HL-60/S4 treated with phorbol 12-myristate 13-acetate at 8.2 ng/mL for 4 days and 3 days (cell line): ENCODE results near the gene ADAT1.

Experiments
- in situ Hi-C: fragments of 300-500 bp; cut with MboI; formaldehyde crosslinking; loops from 2 replicates; pipeline ENCODE4 v1.15.0; 2022; ENCODE audit warnings: low sequenced_read_pairs

Gene ADAT1, protein sequence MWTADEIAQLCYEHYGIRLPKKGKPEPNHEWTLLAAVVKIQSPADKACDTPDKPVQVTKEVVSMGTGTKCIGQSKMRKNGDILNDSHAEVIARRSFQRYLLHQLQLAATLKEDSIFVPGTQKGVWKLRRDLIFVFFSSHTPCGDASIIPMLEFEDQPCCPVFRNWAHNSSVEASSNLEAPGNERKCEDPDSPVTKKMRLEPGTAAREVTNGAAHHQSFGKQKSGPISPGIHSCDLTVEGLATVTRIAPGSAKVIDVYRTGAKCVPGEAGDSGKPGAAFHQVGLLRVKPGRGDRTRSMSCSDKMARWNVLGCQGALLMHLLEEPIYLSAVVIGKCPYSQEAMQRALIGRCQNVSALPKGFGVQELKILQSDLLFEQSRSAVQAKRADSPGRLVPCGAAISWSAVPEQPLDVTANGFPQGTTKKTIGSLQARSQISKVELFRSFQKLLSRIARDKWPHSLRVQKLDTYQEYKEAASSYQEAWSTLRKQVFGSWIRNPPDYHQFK

DNA sequence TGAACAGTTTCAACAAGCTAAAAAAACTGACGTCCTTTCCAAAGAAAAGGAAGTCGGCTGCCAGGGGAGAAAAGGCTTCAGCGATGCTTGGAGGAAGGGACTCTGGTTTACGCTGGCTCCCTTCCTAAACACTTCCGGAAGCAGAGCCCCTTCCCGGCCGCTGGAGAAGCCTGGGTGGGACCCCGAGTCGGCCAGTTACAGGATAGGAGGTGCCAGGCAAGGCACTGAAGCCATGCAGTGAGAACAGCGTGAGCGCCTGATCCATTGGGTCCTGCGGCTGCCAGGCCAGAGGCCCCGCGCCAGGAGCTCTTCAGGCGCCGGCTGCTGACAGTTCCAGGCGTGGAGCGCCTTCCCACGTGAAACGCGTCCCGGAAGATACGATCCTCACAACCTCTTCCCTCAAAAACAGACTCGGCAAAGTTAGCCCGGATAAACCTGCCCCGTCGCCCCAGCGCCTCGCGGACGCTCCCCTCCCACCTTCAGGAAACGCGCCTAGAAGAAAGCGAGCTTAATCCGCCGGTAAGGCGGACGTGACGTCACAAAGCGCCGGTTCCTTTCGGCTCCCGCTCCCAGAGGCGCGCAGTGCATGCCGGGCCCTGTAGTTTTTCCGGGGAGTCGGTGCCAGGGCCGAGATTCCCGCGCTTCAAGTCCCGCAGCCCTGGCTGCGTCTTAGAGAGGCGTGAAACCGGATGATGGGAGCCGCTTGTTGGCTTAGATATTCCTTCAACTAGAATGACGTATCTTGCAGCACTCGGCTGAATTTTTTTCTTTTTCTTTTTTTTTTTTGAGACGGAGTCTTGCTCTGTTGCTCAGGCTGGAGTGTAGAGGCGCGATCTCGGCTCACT, at the start of gene ADAT1:
TSS of gene ADAT1 (minus strand) at position 521 of the 845 bp plus-strand sequence. CDS start 2,482 bp downstream, outside the sequence.
- in situ Hi-C loops: no loop called here

DNA sequence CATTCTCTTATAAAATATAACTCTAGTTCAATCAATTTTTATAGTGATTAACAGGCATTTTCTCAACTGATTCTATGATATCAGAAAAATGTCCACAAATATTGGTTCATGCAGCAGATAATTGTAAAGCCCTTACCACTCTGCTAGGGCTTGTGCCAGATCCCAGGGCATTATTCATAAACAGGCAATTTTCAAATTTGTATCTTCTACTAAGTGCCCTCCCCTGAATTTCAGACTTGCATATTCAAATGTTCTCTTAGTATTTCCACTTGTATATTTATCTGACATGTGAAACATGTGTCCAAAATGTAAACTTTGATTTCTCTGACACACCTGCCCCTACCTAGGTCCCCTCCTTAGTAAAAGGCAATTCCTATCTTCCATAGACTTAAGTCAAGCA, 44.4 kb upstream of the ADAT1 start:
- in situ Hi-C loops: no loop called here

DNA sequence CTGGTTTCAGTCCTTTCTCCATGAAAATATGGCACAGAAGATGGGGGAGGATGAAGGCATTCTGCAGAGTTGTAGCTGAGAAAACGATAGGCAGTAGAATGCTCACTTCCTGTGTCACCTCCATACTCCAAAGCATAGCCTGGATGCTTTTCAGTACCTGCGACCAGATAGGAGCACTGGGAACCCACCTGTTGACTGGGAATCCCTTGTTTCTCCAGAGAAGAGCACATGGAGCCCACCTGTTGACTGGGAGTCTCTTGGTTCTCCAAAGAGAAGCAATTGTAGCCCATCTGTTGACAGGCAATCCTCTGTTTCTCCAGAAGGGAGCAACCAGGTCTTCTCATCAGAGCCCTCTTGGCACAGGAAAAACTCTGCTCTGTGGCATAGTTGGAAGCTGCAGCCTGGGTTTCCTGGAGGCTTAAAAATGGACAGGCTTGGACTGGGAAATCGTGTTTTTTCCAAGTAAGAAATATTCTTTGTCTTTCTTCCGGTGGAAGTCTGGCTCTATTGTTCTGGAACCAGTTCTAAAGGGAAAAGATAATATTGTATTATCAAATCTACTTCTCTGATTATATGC, 37.7 kb upstream of the ADAT1 start:
- in situ Hi-C loops: no loop called here

DNA sequence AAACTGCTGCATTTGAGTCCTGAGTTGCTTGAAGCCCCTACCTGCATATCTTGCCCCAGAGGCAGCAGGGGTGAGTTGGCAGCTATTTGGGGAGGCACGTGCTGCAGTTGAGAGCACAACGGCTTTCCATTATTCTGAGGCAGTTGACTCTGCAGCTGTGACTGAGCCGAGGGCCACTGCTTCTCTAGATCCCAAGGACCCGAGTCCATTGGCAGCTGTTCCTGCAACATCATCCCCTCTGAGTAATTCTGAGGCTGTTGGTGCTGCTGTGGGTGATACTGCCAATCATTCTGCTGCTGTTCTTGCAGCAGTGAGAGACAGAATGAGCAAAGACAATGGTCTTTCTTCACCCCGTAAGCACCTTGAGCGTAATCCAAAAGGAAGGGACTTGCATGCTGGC, 37.2 kb upstream of the ADAT1 start:
- in situ Hi-C loops: no loop called here

DNA sequence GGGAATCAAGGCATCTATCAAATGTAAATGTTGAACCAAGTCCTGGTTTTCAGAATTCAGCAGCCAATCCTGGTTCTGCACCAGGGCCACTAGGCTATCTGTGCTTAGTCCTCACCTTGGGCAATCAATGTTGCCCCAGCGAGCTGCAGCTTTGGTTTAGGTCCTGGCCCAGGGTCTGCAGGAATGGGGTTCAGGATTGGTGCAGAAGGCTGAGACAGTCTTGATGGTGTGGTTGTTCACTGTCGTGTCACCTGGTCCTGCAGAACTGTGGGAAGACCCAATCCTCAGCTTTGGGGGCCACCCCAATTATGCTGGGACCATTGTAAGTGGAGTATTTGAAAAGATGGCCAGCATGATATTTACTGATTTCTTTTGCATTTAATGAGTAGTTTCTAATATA, 35.1 kb upstream of the ADAT1 start:
- in situ Hi-C loops: no loop called here

DNA sequence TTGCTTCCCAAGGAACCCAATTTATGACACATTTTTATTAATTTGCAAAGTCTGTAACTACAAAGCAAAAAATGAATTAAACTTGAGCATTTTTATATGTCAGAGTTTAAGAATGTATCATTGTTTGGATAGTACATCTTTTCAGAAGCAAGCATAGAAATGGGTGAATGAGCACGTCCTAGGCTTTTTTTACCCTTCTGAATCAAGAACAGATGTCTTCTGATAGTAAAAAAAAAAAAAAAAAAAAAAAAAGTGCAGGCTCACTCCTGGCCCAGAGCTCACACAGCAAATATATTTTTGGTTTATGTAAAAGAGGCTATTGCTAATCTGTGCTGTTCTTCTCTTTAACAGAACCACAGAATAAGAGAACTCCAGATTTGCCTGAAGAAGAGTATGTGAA, 30.8 kb upstream of the ADAT1 start:
- in situ Hi-C loops: no loop called here

DNA sequence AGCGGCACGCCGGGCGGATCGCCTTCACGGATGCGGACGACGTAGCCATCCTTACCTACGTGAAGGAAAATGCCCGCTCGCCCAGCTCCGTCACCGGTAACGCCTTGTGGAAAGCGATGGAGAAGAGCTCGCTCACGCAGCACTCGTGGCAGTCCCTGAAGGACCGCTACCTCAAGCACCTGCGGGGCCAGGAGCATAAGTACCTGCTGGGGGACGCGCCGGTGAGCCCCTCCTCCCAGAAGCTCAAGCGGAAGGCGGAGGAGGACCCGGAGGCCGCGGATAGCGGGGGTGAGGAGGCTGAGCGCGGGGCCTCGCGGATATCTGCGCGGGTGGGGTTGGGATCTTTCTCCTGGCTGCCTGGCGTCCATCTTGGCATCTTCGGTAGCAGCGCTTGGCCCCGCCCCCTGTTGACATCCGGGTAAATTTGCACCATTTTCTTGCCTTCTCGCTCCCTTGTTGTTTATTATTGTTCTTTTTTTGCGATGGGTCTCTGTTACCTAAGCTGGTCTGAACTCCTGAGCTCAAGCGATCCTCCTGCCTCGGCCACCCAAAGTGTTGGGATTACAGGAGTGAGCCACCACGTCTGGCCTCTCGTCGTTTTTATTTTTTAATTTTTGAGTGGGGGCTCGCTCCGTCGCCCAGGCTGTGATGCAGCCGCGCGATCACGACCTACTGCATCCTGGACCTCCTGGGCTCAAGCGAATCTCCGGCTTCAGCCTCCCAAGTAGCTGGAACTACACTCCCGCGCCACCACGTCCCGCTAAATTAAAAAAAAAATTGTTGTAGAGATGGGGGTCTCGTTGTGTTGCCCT, 25.4 kb upstream of the ADAT1 start:
- in situ Hi-C loops: no loop called here

DNA sequence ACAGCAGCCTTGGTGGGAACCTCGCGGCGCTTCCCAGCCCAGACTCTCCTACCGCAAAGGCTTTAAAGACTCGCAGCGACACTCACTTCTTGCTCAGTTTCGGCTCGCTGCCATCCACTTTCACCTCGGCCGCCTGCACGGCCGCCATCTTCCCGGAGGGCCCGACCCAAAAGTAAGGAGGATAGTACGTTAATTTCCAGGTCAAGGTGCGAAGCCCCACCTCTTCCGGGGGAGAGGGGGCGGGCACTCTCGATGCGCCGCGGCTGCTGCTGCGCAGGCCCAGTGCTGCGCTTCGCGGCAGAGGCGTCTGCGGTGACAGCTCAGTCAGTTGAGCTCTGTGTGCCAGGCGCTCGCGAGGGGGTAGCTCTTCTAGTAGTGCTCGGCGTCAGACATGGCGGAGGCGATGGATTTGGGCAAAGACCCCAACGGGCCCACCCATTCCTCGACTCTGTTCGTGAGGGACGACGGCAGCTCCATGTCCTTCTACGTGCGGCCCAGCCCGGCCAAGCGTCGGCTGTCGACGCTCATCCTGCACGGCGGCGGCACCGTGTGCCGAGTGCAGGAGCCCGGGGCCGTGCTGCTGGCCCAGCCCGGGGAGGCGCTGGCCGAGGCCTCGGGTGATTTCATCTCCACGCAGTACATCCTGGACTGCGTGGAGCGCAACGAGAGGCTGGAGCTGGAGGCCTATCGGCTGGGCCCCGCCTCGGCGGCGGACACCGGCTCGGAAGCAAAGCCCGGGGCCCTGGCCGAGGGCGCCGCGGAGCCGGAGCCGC, 24.6 kb upstream of the ADAT1 start, which contains the start of the genes KARS1 and TERF2IP:
TSS of gene KARS1 (minus strand) at position 174 of the 773 bp plus-strand sequence. CDS start at position 148, 26 bp downstream.
TSS of gene TERF2IP (plus strand) at position 282 of the 773 bp plus-strand sequence. CDS start at position 392, 110 bp downstream.
- in situ Hi-C loops: no loop called here

DNA sequence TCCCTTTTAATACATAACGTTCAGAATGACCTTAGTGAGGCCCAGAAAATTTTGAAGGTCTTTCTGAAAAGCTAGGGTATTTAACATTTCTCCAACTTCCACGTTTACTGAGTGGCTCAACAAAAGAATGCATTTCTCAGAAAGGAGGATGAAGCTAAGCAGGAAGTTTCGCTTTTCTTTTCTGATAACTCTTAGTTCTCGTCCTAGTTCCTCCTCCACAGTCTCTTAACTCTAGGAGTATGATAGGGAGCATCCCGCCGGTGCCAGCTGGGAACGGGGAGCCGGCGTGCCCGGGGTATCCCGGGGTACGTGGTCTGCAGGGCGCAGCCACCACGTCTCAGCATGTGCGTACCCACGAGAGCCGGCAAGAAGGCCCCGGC, 24.0 kb upstream of the ADAT1 start:
- in situ Hi-C loops: no loop called here

DNA sequence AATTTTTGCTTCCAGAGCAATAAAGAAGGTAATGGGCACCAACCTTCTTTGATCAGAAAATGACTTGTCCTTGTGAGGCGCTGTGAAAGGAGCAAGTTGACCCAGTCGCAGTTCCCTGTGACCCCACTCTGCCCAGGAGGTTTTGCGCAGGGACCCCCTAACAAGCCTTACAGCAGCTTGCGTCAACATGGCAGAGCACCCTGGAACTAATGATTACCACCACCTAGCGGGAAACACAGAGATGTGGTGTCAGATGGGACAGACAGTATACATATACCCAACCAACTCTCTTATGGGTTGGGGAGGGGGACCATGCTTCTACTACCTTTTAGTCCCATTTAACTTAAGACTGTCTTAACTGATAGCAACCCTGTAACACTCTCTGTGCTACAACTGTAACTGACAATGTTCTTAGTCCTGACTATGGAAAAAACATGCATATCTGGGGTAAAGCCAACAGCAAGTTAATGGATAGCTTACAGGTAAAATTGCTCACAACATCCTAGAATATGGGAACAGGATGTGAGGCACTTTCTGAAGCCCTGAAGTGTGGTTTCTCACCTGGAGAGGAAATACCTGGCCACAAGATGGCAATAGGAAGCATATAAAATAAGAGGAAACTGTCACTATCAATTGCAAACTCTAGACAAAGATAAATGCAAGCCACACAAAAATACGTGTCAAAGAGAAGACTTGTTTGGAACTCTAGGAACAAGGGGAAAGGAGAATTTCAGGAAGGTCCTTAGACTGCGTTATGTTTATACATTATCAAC, 21.3 kb upstream of the ADAT1 start:
- in situ Hi-C loops: no loop called here

DNA sequence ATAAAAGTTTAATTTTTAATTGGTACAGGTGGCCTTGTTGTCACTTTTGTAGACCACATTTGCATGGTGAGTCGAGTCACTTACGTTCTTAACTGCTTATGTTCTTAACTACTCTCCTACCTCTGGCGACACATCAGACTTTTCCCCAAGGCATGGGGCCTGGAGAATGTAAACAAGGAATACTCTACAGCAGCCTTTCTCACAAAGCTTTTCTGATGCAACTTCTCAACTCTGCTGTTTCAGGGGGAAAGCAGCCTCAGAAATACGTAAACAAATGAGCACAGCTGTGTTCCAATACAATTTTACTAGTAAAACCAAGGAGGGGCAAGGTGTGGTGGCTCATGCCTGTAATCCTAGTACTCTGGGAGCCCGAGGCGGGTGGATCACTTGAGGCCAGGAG, 17.5 kb upstream of the ADAT1 start:
- in situ Hi-C loops: no loop called here

DNA sequence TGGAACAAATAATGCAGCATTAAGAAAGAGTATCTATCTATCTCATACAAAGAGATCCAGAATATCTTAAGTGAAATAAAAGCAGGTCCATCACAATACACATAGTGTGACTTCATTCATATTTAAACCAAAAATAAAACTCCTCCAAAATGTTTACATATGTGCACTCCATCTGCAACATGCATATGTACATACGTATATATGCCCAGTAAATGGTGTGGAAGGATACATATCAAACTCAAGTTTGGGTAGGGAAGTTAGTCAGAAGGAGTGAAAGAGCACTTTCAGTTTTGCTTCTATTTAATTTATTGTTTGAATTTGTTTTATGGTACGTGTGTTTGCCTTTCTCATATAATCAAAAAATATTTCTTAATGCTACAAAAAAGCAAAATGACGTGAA, 12.0 kb upstream of the ADAT1 start:
- in situ Hi-C loops: no loop called here

DNA sequence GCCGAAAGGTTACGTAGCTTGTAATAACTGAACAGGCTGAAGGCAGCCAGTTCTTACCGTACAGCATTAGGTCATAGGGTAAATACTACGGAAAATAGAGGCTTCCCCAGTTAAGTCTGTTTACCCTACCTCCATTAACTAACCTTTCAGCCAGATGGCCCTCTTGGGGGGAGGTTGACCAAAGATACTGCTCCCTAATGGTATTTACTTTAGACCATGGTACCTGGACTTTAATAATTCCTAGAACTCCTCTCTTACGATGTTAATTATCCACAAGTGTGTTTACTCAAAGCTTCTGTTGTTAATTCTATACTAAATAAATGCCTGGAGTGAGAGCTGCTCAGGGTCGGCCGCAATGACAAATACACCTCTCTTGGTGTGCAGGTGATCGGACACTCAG, 9.8 kb upstream of the ADAT1 start:
- in situ Hi-C loops: no loop called here

DNA sequence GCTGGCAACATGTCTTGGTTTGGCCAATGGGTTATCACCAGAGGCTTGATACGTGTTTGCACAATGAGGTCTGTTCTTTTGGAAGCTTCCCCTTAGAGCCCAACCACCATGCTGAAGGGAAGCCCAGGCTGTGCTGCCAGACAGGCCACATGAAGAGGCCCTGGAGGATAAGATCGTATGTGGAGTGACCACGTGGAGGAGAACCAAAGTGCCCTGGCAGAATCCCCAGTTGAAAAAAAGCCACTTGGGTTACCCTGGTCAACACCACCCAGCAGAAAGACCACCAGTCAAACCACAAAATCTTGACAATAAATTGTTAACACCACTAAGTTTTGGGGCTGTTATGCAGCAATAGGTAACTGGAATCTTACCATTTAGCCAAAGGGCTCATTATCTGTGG, 7.0 kb upstream of the ADAT1 start:
- in situ Hi-C loops: no loop called here

DNA sequence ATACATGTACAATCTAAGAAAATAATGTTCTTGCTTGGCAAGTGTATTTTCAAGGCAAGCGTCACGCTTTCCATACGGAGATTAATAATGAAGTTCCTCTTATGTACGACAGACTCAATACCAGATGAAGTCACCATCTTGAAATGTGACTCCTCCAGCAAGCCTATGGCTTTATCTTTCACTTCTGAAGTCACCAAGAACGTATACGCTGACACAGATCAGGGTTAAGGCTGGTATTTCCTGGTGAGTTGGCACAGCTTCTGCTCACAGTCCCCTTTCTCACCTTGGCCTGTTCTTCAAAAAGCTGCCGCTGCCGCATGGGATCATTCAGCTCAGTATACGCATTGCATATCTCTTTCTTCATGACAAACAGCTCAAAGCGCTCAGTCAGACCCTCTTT, 6.1 kb upstream of the ADAT1 start:
- in situ Hi-C loops: no loop called here

DNA sequence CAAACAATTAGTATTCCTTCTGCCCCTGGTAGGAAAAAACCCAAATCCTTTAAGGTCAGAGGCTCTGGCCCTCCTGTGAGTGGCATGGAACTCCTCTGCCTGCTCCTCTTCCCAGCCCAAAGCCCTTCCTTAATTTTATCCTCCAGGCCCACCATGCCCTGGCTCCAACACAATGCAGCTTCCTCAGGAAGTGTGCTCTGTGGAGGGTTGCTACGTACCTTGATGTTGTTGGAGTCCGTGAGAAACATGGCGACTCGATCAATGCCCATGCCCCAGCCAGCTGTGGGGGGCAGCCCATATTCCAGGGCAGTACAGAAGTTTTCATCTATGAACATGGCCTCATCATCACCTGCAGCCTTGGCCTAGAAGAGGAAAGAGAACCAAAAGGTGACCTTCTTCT, 5.3 kb upstream of the ADAT1 start:
- in situ Hi-C loops: no loop called here

DNA sequence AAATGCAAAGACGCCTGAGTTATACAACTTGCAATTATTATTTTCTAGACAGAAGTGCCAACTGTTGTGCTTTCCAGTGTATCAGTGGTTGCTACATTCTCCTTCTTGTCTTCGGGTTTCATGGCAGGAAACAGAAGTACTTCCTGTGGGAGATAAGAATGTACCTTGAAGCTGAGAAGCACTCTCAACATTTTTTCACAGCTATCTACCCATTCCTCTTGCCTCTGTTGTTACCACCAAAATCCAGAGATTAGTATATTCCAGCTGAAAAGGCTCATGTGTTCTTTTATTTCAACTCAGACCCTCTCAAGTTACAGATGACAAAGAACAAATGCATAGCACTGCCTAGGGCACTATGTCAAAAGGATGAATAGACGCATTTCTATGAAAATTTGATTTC, 4.8 kb upstream of the ADAT1 start:
- in situ Hi-C loops: no loop called here

DNA sequence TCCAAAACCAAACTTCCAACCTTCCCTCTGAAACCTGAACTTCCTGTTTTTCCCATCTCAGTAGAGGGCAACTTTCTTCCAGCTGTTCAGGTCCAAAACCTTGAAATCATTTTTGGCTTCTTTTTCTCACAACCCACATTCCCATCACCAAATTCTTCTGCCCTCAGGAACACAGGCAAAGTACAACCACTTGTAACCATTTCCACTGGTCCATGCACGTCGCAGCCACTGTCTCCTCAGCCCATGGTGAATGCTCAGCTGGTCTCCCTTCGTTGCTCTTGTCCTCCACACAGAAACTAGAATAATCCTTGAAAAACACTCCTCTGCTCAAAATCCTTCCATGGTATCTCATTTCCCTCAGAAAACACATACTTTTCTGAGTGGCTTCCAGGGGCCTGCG, 3.7 kb upstream of the ADAT1 start:
- in situ Hi-C loops: no loop called here

DNA sequence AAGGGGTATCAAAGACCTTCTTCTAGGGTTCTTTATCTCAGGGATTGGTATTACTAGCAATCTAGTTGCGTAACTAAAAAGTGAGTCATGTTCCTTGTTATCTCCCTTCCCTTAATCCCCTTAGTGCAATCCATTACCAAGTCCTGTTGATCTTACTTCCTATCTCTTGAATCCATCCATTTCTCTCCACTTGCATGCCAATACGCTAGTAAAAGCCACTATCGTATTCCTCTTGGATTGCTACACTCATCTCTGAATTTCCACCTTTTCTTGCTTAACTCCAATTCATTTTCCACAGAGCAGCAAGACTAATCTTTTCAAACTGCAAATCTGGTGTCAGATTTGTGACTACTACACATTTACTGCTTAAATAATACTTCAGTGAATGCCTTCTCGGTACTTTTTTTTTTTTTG, 1.8 kb upstream of the ADAT1 start:
- in situ Hi-C loops: no loop called here
